SK-MEL-5 (cell line): ENCODE results near the gene MAP3K13. TPM values are rescaled to one million over a fixed set of nuclear protein-coding genes. Genes with fewer than 3 reads are reported as not detected.
A peak's percentile ranks its signal among the peaks of the same experiment; 100 is the strongest.
"Not testable (repeated sequence)": the region's sequence is repeated elsewhere in the genome, so short reads cannot be mapped to it uniquely, and the experiment has no call there.

Experiments used
- DNase-seq: peaks from one replicate; pipeline ENCODE4 v3.0.0-alpha.2; 2016; ENCODE audit warnings: low read depth, low spot score
- in situ Hi-C: cut with HindIII; loops from 2 replicates; pipeline ENCODE4 v1.10.0; 2016; ENCODE audit warnings: low sequenced_read_pairs, high pct_unique_total_duplicates, low pct_unique_long_range_greater_than_20kb
- total RNA-seq: library from RNA; depleted of rRNA; stranded (reverse); fragments of >200 nt; shearing (Covaris generic); gene quantifications from 2 replicates; pipeline ENCODE4 v1.2.3, GENCODE V29; 2014

Gene MAP3K13
- total RNA-seq, 1 experiment from 2014 or later, result 26.2 TPM

GRCh38 chr3:185473290-185473815 lies 110.4 kb downstream of the MAP3K13 start:
- no peak for DNase-seq
- in situ Hi-C loops, result no loop called here

- DNase-seq, in situ Hi-C loops: not testable (repeated sequence)
These were observed 112.0 kb downstream of the MAP3K13 start for GRCh38 chr3:185474922-185475321.

GRCh38 chr3:185477316-185477715 lies 114.4 kb downstream of the MAP3K13 start:
- in situ Hi-C loops, result no loop called here
- DNase-seq, result no peak

DNA sequence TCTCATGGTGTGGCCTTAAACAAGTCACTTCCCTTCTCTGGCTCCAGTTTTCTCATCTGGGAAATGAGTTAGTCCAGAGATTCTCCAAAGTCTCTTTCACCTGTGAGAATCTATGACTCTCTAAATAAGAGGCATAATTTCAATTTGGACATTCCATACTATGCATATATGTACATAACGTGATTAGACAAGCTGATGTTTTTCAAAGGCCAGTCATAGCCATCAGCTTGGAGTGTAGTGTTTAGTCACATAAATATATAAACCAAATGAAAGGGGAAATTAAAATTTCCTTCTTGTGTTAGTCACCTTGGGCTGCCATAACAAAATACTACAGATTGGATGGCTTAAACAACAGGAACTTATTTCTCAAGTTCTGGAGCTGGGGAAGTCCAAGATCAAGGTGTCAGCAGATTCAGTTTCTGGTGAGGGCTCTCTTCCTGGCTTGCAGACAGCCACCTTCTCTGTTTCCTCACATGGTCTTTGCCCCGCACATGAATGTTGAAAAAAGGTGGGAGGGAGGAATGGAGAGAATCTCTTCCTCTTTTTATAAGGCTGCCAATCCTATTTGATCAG lies 116.5 kb downstream of the MAP3K13 start:
- in situ Hi-C loops, result no loop called here
- DNase-seq, result no peak

- in situ Hi-C loops, result no loop called here
- DNase-seq, result no peak
These were observed 121.4 kb downstream of the MAP3K13 start for GRCh38 chr3:185484296-185484695.

GRCh38 chr3:185486394-185486793 lies 123.5 kb downstream of the MAP3K13 start:
- in situ Hi-C loops, result no loop called here
- DNase-seq, result no peak

GRCh38 chr3:185488465-185488864 lies 125.5 kb downstream of the MAP3K13 start:
- in situ Hi-C loops, result no loop called here
- no peak for DNase-seq

DNA sequence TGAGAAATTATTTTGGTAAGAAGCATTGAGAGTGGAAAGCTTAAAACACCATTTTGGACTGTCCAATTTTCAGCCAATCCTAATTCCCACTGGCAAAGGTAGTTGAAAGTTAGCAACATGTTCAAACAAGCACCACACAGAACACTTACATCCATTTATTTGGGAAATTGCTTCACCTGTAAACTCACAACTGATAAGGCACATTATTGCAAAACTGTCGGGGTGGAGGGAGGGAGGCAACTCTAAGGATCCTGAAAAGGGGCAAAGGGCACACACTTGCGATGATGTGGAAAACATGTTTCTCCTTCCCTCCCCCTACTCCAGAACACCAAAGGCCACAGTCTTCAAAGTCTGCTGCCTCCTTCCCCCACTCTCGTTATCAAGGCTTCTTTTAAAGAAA lies 126.5 kb downstream of the MAP3K13 start:
- DNase-seq, result no peak
- in situ Hi-C loops, result no loop called here

DNA sequence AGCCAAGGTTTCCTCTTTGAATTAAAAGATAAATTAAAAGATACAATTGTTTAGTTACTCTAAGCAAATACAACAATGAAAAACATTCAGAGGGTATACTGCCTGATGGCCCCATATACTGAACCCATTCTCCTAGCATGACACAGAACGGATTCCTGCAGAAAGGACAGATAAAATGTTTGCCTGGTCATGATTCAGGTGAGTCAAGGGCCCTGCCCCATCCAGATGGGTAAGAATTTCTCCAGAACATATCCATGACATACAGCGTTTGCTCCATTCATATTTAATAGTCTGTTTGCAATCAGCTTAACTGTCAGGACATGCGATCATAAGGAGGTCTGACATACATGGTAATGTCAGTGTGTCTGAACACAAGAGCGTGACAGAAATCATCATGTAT lies 127.3 kb downstream of the MAP3K13 start:
- no peak for DNase-seq
- in situ Hi-C loops, result no loop called here

DNA sequence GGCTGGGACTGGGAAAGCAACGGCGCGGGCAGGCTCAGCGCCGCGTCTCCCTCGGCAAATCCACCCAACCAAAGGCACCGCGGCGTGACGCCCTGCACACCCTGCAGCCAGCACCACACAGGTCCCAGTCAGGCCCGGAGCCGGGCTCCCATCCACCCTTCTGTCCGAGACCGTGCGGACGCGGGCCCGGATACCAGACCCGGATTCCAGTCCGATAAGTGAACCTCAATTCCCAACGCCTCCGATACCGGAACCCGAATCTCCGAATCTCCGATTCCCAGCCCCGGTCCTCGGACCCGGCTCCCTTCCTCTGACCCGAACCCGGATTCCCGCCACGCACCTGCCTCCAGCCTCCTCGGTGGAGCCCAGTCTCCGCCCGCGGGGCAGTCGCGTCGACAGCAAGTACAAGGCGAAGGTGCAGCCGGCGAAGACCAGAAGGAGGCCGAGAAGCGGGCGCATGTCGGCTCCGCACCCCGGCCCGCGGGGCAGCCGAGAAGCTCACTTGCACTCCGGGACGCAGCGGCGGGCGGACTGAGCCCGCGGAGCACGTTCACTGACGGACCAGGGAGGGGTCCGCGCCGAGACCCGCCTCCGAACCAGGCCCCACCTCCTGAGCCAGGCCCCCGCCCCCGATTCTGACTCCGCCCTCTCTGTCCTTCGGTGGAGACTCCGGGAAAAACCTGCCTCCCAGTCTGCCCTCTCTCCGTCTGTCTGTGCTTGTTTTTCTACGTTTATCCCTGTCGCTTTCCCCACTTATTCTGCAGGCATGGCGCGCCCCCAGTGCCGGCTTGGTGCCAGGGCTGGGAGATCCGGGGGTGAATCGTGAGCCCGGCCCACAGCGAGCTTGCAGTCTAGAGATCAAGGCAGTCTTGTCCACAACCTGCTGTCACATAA lies 135.8 kb downstream of the MAP3K13 start, which contains the start of gene TMEM41A:
Gene TMEM41A (minus strand): TSS at position 533 of the 894 bp plus-strand sequence. CDS start 74 bp downstream, at position 459.
- in situ Hi-C loops, result no loop called here
- DNase-seq, result peak; percentile 87

GRCh38 chr3:185502987-185503386 lies 140.1 kb downstream of the MAP3K13 start:
- no peak for DNase-seq
- in situ Hi-C loops, result no loop called here

DNA sequence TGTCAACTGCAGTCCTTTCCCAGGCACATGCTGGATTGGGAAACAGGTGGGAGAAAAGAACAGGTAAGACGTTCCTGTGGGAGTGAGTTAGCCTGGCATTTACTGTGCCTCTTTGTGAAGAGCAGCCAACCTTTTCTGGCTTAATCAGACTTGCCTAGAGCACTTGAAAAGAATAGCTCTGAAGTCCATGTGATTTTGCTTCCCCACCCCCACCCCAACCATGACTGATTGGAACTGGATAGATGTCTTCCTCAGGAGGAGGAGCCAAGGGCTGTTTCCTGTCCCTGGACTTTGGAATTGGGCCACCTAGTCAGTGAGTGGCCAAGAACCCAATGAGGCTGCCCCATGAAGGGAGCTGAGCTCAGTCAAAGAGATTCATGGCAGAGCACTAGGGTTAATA lies 140.6 kb downstream of the MAP3K13 start:
- in situ Hi-C loops, result no loop called here
- DNase-seq, result no peak

DNA sequence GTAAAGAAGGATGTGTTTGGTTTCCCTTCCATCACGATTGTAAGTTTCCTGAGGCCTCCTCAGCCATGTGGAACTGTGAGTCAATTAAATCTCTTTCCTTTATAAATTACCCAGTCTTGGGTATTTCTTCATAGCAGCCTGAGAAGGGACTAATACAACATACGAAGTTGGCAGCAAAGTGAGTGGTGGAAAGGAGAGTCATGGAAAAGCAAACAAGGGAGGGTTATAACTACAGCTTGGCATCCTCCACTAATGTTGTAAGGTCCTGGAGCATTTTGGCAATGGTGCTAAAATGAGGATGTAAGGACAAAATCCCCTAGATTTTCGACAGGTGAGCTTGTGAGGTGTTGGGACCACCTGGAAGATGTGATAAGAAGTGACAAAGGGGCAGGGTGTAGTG lies 141.7 kb downstream of the MAP3K13 start:
- DNase-seq, result no peak
- in situ Hi-C loops, result no loop called here

DNA sequence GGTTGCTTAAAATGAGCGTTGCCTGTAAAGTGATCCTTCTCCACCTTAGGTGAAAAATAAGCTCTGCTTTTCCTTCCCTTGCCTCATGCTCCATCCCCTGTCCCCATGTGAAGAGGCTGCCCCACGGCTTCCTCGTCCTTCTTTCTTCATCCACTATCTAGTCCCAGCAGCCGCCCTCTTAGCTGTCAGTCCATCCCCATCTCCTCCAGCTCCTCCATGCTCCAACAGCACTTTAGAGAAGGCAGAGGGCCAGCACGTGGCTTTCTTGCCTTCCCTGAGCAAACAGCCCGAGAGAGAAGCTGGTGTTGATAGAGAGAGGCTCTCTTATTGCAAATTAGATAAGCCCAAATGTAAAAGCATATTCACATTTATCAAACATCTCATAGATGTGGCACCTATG lies 144.9 kb downstream of the MAP3K13 start:
- DNase-seq, result no peak
- in situ Hi-C loops, result no loop called here

GRCh38 chr3:185508335-185508991 lies 145.5 kb downstream of the MAP3K13 start:
- in situ Hi-C loops, result no loop called here

DNA sequence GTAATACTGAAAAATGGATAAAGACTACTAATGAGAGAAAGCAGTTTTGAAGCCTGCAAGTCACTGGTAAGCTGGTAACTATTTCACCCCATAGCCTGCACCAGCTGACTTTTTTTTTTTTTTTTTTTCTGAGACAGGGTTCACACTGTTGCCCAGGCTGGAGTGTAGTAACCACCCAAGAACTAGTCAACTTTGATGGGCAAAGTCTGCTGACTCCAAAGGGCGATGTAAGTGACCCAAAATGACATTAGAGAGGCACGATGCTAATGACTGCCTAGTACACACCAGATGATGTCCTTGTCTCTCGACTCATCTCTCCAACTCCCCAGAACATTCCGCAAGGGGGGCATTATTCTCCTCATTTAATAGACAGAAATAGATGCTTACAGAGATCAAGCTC lies 148.8 kb downstream of the MAP3K13 start:
- no peak for DNase-seq
- in situ Hi-C loops, result no loop called here

More at GRCh38 chr3:185508335-185508991, 145.5 kb downstream of the MAP3K13 start:
- DNase-seq, result no peak

- no peak for DNase-seq
- in situ Hi-C loops, result no loop called here
These were observed 154.6 kb downstream of the MAP3K13 start for GRCh38 chr3:185517387-185518130.

- DNase-seq, result no peak
- in situ Hi-C loops, result no loop called here
These were observed 156.1 kb downstream of the MAP3K13 start for GRCh38 chr3:185519021-185519420.
